ENCODE measurements around the gene SPEF1. TPM values are rescaled to one million over a fixed set of nuclear protein-coding genes. Genes with fewer than 3 reads are reported as not detected.

The SPEF1 gene
- total and polyA plus RNA-seq, 10 of the 15 experiments (the other 5 are each of a cell fraction or from before 2014, with no cell fraction given) = 0.12 TPM; not detected in 9

- Histone ChIP-seq H3K36me3 (ENCODE audit: control insufficient read depth in 2 of 2, insufficient read depth in 2 of 2, low read length in 1 of 2) (no peaks in the 10 kb centered on the region), H3K27me3 (replicated peaks in 1 of 2; ENCODE audit: control insufficient read depth in 2 of 2, insufficient read depth in 2 of 2, low read length in 1 of 2) (peaks cover 0 to 1% of the 10 kb centered on the region in 2 experiments; a peak in 1 of 4 replicates), H3K9me3 (replicated peaks; ENCODE audit: control insufficient read depth, insufficient read depth, low read length) (no peaks in the 10 kb centered on the region), H3K27ac (ENCODE audit: control insufficient read depth, insufficient read depth) (no peak overlapping the region), H3K4me1 (ENCODE audit: control insufficient read depth, insufficient read depth, low read length) (no peaks in the 10 kb centered on the region), H3K79me2 (ENCODE audit: control insufficient read depth, insufficient read depth, low read length) (no peaks in the 10 kb centered on the region), H3K4me2 (ENCODE audit: control insufficient read depth, insufficient read depth) (no peak overlapping the region), H3K4me3 (no peak overlapping the region), H2AFZ (ENCODE audit: control insufficient read depth, low read depth, low read length) (no peak overlapping the region), H4K20me1 (ENCODE audit: control insufficient read depth, insufficient read depth) (no peaks in the 10 kb centered on the region), H3K9ac (ENCODE audit: control insufficient read depth, insufficient read depth, low read length) (no peak overlapping the region)
- no peak for FAIRE-seq
- SMC1A ChIA-PET (ENCODE audit: uncharacterized antibody, unreplicated experiment) = no interaction called here
- no peak for ATAC-seq
- 56% methylated on average over 12 of the region's 12 CpGs for WGBS (ENCODE audit: insufficient coverage, insufficient replicate concordance, low lambda C conversion rate, missing lambda C conversion rate)
- intact Hi-C loops (cut with micrococcal nuclease; ENCODE audit: unreplicated experiment) (no loop called here), in situ Hi-C loops (cut with MboI) (no loop called here)
- CTCF ChIA-PET = interaction anchor here (0.5 kb wide), 1 partner anchor 136 kb away, joined by 3 read pairs; no protein-coding TSS in a partner anchor
- no peak for DNase-seq (ENCODE audit: low read depth, low spot score)
- POLR2A ChIA-PET = no interaction called here
- BruUV-seq (replicated peaks) = no TSS peak
- RAD21 ChIA-PET (ENCODE audit: unreplicated experiment) = no interaction called here
- no peak for TF ChIP-seq SKIL (IDR thresholded peaks at IDR 0.05; ENCODE audit: low read depth, poor library complexity, severe bottlenecking)
- TF ChIP-seq TBL1XR1 (IDR thresholded peaks at IDR 0.05; ENCODE audit: low read depth, low read length) = no peak
- no peak for TF ChIP-seq SREBF1 (IDR thresholded peaks at IDR 0.05; ENCODE audit: low read length)
- no peak for TF ChIP-seq NR2C1 (IDR thresholded peaks at IDR 0.05)
- TF ChIP-seq PML (IDR thresholded peaks at IDR 0.05; ENCODE audit: low read length) = no peak
- TF ChIP-seq STAT1 (conservative IDR thresholded peaks at IDR 0.05) = no peak
- TF ChIP-seq PAX5 (IDR thresholded peaks at IDR 0.05; ENCODE audit: borderline replicate concordance, low read depth, low read length) = no peak
- no peak for TF ChIP-seq HSF1 (IDR thresholded peaks at IDR 0.05; ENCODE audit: low read depth, low read length)
- no peak for TF ChIP-seq ETV6 (conservative IDR thresholded peaks at IDR 0.05 in 1 of 2, IDR thresholded peaks at IDR 0.05 in 1 of 2; ENCODE audit: borderline replicate concordance in 1 of 2, low read depth in 1 of 2)
- TF ChIP-seq ATF7 (IDR thresholded peaks at IDR 0.05; ENCODE audit: low read depth) = no peak
- no peak for TF ChIP-seq IKZF1 (conservative IDR thresholded peaks at IDR 0.05)
- TF ChIP-seq NFIC (IDR thresholded peaks at IDR 0.05; ENCODE audit: low read depth, low read length) = no peak
These were observed 47.0 kb downstream of the SPEF1 start for GRCh38 chr20:3734111-3734843.
